Mononuclear cell (primary cell): ENCODE measurements around the gene MGAM2. TPM values are rescaled to one million over a fixed set of nuclear protein-coding genes. Genes with fewer than 3 reads are reported as not detected.

Experiments used
- H3K27me3 ChIP-seq: 2 replicates; pipeline ENCODE4 v1.6.0; 2011; ENCODE audit warnings: low read length, control low read depth; ENCODE audit not compliant: insufficient read depth
- H3K4me1 ChIP-seq: 2 replicates; pipeline ENCODE4 v1.5.1; 2011; ENCODE audit warnings: mild to moderate bottlenecking, low read length, control low read depth; ENCODE audit not compliant: insufficient read depth
- H3K4me3 ChIP-seq: 2 replicates; pipeline ENCODE4 v1.5.1; 2011; ENCODE audit warnings: mild to moderate bottlenecking, low read length, moderate library complexity
- H3K9me3 ChIP-seq: 2 replicates; pipeline ENCODE4 v1.5.1; 2011; ENCODE audit warnings: low read depth, mild to moderate bottlenecking, control low read depth, low read length
- total RNA-seq: library from RNA; depleted of rRNA; stranded (reverse); fragments of >200 nt; gene quantifications from one replicate; pipeline ENCODE4 v1.2.3, GENCODE V29; 2012

The MGAM2 gene
- total RNA-seq, 1 donor: 0.10 TPM

- H3K27me3 ChIP-seq: no peaks in the 10 kb centered on the region
- no peaks in the 10 kb centered on the region for H3K4me1 ChIP-seq
- H3K9me3 ChIP-seq: no peaks in the 10 kb centered on the region
- no peak overlapping the region for H3K4me3 ChIP-seq
These were observed 136.9 kb downstream of the MGAM2 start for GRCh38 chr7:142248166-142249160.

DNA sequence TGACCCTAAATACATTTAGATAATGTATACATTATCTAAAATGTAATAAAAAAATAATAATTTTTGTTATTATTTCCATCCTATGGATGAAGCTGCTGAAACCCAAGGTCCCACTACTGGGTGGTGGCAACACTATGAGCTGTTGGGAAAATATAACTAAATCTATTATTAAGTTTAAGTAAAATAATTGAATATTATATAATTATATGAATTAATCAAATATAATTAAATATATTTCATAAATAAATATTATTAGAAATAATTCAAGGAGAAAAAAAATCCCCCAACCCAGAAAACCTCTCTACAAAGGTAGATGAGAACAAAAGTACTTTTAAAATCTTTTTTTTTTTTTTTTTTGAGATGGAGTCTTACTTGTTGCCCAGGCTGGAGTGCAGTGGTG is 138.4 kb downstream of the MGAM2 start:
- H3K4me1 ChIP-seq: no peaks in the 10 kb centered on the region
- H3K4me3 ChIP-seq: no peak overlapping the region
- H3K9me3 ChIP-seq: no peaks in the 10 kb centered on the region
- no peaks in the 10 kb centered on the region for H3K27me3 ChIP-seq

DNA sequence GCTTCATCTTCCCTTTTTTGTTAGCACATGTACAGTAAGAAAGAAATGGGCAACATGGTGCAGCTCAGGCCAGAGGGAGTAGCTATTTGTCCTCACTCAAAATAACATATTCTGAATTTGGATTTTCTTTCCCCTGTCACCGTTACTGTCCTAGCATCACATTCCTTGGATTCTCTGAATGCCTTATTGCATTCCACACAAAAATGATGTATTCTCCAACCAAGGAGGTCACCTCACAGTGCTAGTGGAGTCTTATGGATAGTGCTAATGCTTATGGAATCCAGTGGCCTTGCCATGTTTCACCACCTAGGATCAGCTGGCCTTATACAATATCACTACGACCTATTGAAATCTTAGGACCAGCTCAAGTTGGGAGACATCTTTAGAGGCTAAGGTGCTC is 139.2 kb downstream of the MGAM2 start:
- H3K4me3 ChIP-seq: no peak overlapping the region
- H3K27me3 ChIP-seq: no peaks in the 10 kb centered on the region
- no peaks in the 10 kb centered on the region for H3K4me1 ChIP-seq
- no peaks in the 10 kb centered on the region for H3K9me3 ChIP-seq

DNA sequence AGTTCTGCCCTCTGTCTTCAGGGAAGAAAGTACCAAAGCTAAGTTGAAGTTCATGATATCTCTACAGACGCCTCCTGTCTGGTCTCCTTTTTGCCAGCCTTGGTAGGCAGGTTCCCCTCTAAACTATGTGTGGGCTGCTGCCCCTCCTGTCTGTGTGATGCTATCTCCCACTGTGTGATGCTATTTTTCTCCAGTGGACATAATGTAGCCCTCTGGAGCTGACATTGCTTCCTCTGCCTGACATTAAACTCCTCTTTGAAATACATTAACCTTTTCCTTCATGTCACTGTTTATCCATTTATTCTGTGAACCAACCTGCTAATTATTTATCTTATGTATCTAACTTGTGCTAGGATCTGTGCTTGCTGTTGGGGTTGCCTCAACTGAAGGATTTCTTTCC is 146.4 kb downstream of the MGAM2 start, which contains the start of gene PRSS58:
TSS of gene PRSS58 (minus strand) at position 101 of the 400 bp plus-strand sequence. CDS start 351 bp downstream, outside the sequence.
- H3K27me3 ChIP-seq: no peaks in the 10 kb centered on the region
- H3K4me3 ChIP-seq: no peak within 1 kb of the TSS
- no peaks in the 10 kb centered on the region for H3K9me3 ChIP-seq
- no peaks in the 10 kb centered on the region for H3K4me1 ChIP-seq

- no peaks in the 10 kb centered on the region for H3K27me3 ChIP-seq
- no peaks in the 10 kb centered on the region for H3K9me3 ChIP-seq
- H3K4me1 ChIP-seq: no peaks in the 10 kb centered on the region
- no peak overlapping the region for H3K4me3 ChIP-seq
These were observed 152.3 kb downstream of the MGAM2 start for GRCh38 chr7:142263598-142264380.

Other genes starting within 250 kb of the MGAM2 start
- gene OR9A4, start 195.3 kb upstream of the MGAM2 start, total RNA-seq: not detected
- gene CLEC5A, start 164.7 kb upstream of the MGAM2 start, total RNA-seq: 3.6 TPM
- gene TAS2R38, start 137.9 kb upstream of the MGAM2 start, total RNA-seq: 0.42 TPM
- gene MGAM, start 115.8 kb upstream of the MGAM2 start, total RNA-seq: 3.8 TPM
- gene PRSS58, start 146.3 kb downstream of the MGAM2 start, total RNA-seq: not detected